Suprapubic skin (tissue), 4 donors: ENCODE data around the gene KCNJ1. TPM values are rescaled to one million over a fixed set of nuclear protein-coding genes. Genes with fewer than 3 reads are reported as not detected.

Experiments
- DNase-seq, 2 donors: peaks; one replicate each; pipeline ENCODE4 v3.0.0-alpha.2; 2019; ENCODE audit warnings: low spot score in 2 of 2
- H3K27ac ChIP-seq: fragments of 200-600 bp; sonication (generic); one replicate; pipeline ENCODE4 v1.5.1; 2019
- H3K27me3 ChIP-seq: fragments of 200-600 bp; sonication (generic); one replicate; pipeline ENCODE4 v1.5.1; 2019
- H3K36me3 ChIP-seq: fragments of 200-600 bp; sonication (generic); one replicate; pipeline ENCODE4 v1.5.1; 2019
- H3K4me1 ChIP-seq: fragments of 200-600 bp; sonication (generic); one replicate; pipeline ENCODE4 v1.5.1; 2019
- H3K4me3 ChIP-seq: fragments of 200-600 bp; sonication (generic); one replicate; pipeline ENCODE4 v1.5.1; 2019; ENCODE audit warnings: mild to moderate bottlenecking
- H3K9me3 ChIP-seq: fragments of 200-600 bp; sonication (generic); one replicate; pipeline ENCODE4 v1.5.1; 2019
- EP300 ChIP-seq: sonication (generic); formaldehyde crosslinking; IDR thresholded peaks from one replicate; pipeline ENCODE4 v1.6.1; 2017; ENCODE audit warnings: antibody characterized with exemption
- POLR2A ChIP-seq, 2 donors: fragments of 450-650 bp; IDR thresholded peaks; one replicate each; pipeline ENCODE4 v1.6.1; 2017; ENCODE audit warnings: antibody characterized with exemption in 2 of 2, mild to moderate bottlenecking in 2 of 2, moderate library complexity in 2 of 2
- POLR2AphosphoS5 ChIP-seq, 3 donors: sonication (generic); formaldehyde crosslinking; IDR thresholded peaks; one replicate each; pipeline ENCODE4 v1.6.1; 2017; ENCODE audit warnings: antibody characterized with exemption in 3 of 3
- WGBS: methylation state at CpG from one replicate; pipeline ENCODE4 v1.1.5; 2018; 5-methylcytosine and 5-hydroxymethylcytosine counted together
- total RNA-seq, 4 donors: library from RNA; depleted of rRNA; stranded (reverse); fragments of >200 nt; gene quantifications; one replicate each; pipeline ENCODE4 v1.1.0, GENCODE V29; 2016
- TF ChIP-seq, protein P1 (sequence below), 2 donors: fragments of 200-600 bp in 1 of 2; fragments of 450-650 bp in 1 of 2; sonication (generic) in 1 of 2; IDR thresholded peaks; one replicate each; pipeline ENCODE4 v1.5.1; 2016 to 2019; ENCODE audit warnings: antibody characterized with exemption in 2 of 2, mild to moderate bottlenecking in 1 of 2, moderate library complexity in 1 of 2

Gene KCNJ1
- total RNA-seq, 4 donors from 2014 or later: 0.18 to 3.0 TPM; not detected in 2

DNA sequence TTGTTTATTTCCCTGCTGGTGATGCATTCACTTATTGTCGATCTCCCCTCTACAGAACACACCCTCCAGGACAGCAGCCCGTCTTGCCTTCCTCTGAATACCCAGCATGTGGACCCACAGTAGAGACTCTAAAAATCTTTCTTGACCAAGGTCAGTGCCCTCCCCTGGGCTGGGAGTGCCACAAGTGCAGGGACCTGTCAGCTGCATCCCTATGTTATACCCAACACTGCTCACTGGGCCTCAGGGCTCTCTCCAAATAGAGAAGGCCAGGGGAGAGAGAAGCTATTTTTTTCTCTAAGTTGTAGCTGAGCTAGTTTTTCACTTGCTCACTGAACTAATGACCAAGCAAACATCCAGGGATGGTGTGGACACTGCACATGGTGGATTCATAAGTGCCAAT lies 9.8 kb downstream of the KCNJ1 start:
- H3K4me1 ChIP-seq: no peaks in the 10 kb centered on the region
- H3K36me3 ChIP-seq: no peaks in the 10 kb centered on the region
- no peak overlapping the region for H3K4me3 ChIP-seq
- H3K27ac ChIP-seq: no peak overlapping the region
- no peak for DNase-seq
- H3K9me3 ChIP-seq: no peaks in the 10 kb centered on the region
- TF ChIP-seq EP300 (no peak), POLR2AphosphoS5 (IDR thresholded peaks at IDR 0.05) (no peak), POLR2A (IDR thresholded peaks at IDR 0.05) (no peak)
- TF ChIP-seq, protein P1, sequence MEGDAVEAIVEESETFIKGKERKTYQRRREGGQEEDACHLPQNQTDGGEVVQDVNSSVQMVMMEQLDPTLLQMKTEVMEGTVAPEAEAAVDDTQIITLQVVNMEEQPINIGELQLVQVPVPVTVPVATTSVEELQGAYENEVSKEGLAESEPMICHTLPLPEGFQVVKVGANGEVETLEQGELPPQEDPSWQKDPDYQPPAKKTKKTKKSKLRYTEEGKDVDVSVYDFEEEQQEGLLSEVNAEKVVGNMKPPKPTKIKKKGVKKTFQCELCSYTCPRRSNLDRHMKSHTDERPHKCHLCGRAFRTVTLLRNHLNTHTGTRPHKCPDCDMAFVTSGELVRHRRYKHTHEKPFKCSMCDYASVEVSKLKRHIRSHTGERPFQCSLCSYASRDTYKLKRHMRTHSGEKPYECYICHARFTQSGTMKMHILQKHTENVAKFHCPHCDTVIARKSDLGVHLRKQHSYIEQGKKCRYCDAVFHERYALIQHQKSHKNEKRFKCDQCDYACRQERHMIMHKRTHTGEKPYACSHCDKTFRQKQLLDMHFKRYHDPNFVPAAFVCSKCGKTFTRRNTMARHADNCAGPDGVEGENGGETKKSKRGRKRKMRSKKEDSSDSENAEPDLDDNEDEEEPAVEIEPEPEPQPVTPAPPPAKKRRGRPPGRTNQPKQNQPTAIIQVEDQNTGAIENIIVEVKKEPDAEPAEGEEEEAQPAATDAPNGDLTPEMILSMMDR (IDR thresholded peaks at IDR 0.05): no peak
- WGBS: 93% methylated on average over 2 of the region's 2 CpGs
- no peaks in the 10 kb centered on the region for H3K27me3 ChIP-seq

DNA sequence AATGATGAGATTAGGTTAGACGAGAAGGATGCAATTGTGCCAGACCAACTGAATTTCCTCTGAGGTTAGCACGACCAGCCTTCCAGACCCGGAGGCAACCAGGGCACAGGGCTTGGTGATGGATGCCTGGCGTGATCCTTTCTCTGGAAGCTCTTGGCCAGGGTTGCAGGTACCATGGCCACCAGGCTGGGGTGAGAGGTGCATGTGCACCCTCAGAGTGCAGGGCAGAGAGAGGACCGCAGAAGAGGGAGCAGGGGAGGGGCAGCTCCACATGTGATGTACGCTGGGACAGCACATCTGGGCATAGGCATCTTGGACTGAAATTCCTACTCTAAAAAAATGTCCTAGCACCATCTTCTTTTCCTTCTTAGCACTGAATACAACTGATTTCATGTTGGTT lies 10.9 kb downstream of the KCNJ1 start:
- 86% methylated on average over 6 of the region's 6 CpGs for WGBS
- TF ChIP-seq, protein P1 (IDR thresholded peaks at IDR 0.05): no peak
- no peak for TF ChIP-seq EP300
- TF ChIP-seq POLR2AphosphoS5 (IDR thresholded peaks at IDR 0.05): no peak
- Histone ChIP-seq H3K36me3 (no peaks in the 10 kb centered on the region), H3K9me3 (no peaks in the 10 kb centered on the region), H3K4me3 (no peak overlapping the region), H3K27me3 (no peaks in the 10 kb centered on the region), H3K27ac (no peak overlapping the region), H3K4me1 (no peaks in the 10 kb centered on the region)
- no peak for DNase-seq

- Histone ChIP-seq H3K9me3 (no peaks in the 10 kb centered on the region), H3K27me3 (no peaks in the 10 kb centered on the region), H3K4me1 (no peaks in the 10 kb centered on the region), H3K36me3 (no peaks in the 10 kb centered on the region), H3K4me3 (no peak overlapping the region), H3K27ac (no peak overlapping the region)
- TF ChIP-seq, protein P1 (IDR thresholded peaks at IDR 0.05): no peak
- 73% methylated on average over 7 of the region's 7 CpGs for WGBS
- no peak for DNase-seq
Observed at GRCh38 chr11:128854841-128855240, 12.3 kb downstream of the KCNJ1 start.

GRCh38 chr11:128853559-128853958 lies 13.5 kb downstream of the KCNJ1 start:
- Histone ChIP-seq H3K4me1 (no peaks in the 10 kb centered on the region), H3K27ac (no peak overlapping the region), H3K36me3 (no peaks in the 10 kb centered on the region), H3K4me3 (no peak overlapping the region), H3K9me3 (no peaks in the 10 kb centered on the region), H3K27me3 (no peaks in the 10 kb centered on the region)
- DNase-seq: no peak
- TF ChIP-seq, protein P1 (IDR thresholded peaks at IDR 0.05): no peak
- TF ChIP-seq POLR2A (IDR thresholded peaks at IDR 0.05) (no peak), EP300 (no peak), POLR2AphosphoS5 (IDR thresholded peaks at IDR 0.05) (no peak)
- WGBS: 82% methylated on average over 6 of the region's 6 CpGs

DNA sequence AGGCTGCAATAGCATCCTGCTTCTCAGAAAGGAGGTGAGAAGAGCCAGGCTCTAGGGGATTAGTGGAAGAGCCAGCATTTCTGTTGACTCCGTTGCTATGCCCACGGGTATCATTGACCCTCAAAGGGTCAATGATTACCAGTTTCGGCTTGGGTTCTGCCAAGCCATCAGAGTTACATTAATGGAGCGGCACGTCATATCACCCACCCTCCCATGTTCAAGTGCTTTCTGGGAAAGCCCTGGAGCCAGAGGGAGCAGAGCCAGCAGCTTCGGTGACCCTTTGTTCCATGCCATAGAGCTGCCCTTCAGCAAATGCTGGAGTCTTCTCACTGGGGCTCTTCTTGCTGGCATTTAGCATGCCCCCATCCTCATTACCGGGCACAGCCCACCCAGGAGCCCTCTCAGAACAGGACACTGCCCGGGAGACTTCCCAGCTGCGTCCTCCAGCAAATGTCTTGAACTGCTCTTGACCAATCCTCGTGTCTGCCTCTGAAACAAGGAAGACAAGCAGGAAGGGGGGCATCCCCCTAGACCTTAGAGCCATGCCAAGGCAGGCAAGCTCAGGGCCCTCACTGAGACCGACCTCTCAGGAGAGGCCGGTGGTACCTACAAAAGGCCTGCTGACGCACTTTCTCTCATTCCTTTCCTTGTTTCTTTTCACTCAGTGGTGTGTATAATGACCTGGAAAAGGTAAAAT lies 14.6 kb downstream of the KCNJ1 start:
- Histone ChIP-seq H3K9me3 (no peaks in the 10 kb centered on the region), H3K36me3 (no peaks in the 10 kb centered on the region), H3K27me3 (no peaks in the 10 kb centered on the region), H3K4me3 (no peak overlapping the region), H3K27ac (no peak overlapping the region), H3K4me1 (no peaks in the 10 kb centered on the region)
- TF ChIP-seq, protein P1 (IDR thresholded peaks at IDR 0.05): no peak
- no peak for TF ChIP-seq EP300
- TF ChIP-seq POLR2AphosphoS5 (IDR thresholded peaks at IDR 0.05): no peak
- no peak for TF ChIP-seq POLR2A (IDR thresholded peaks at IDR 0.05)
- WGBS: 85% methylated on average over 13 of the region's 13 CpGs
- no peak for DNase-seq
